ENCODE measurements around the gene GPHN. TPM values are rescaled to one million over a fixed set of nuclear protein-coding genes. Genes with fewer than 3 reads are reported as not detected.

The GPHN gene
- total and polyA plus RNA-seq, 2 donors (not counting 3 experiments of a cell fraction or from before 2014, with no cell fraction given), result 5.1 to 23.2 TPM

DNA sequence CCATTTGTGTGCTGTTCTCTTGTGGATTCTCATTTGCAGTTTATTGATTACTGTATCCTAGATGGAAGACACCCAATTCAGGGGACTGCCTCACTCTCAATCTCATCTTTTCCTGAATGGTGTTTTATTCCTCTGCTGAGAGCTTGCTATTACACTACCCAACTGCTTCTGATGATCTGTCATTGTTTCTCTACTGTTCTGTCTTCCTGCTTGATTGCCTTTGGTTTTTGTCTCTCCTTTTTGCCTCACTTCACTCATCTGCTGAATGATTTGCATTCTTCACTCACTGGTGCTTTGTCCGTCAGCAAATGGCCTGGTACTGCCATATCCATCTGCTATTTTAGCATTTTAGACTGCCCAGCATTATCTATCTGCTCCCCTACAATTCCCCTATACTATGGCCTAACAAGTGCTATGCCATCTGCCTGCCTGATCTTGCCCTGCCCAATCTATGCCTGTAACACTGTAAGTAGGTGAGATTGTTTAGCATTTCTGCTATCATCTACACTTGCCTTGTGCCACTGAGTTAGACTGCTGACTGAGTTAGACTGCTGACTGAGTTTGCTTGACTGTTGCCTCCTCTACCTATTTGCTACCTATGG is 335.1 kb downstream of the GPHN start:
- Histone ChIP-seq H3K27ac (ENCODE audit: insufficient read depth, low read depth, low read length) (no peak overlapping the region), H4K20me1 (replicated peaks; ENCODE audit: control insufficient read depth, extremely low read depth, insufficient read depth, low read length) (no peaks in the 10 kb centered on the region), H3K9ac (replicated peaks; ENCODE audit: extremely low read depth, insufficient read depth, low read length) (no peak overlapping the region), H3K79me2 (ENCODE audit: control insufficient read depth, insufficient read depth, low read length) (no peaks in the 10 kb centered on the region), H3K36me3 (ENCODE audit: control insufficient read depth in 2 of 2, extremely low read depth in 1 of 2, insufficient read depth in 2 of 2, low read length in 2 of 2) (no peaks in the 10 kb centered on the region), H2AFZ (ENCODE audit: low read depth, low read length) (no peak overlapping the region), H3K4me1 (ENCODE audit: control insufficient read depth, extremely low read depth, insufficient read depth, low read length) (no peaks in the 10 kb centered on the region), H3K27me3 (ENCODE audit: control insufficient read depth in 2 of 2, insufficient read depth in 2 of 2, low read length in 2 of 2) (no peaks in the 10 kb centered on the region), H3K9me3 (replicated peaks; ENCODE audit: control insufficient read depth, insufficient read depth, low read length) (no peaks in the 10 kb centered on the region), H3K4me2 (ENCODE audit: insufficient read depth, low read length) (no peak overlapping the region), H3K9me1 (replicated peaks; ENCODE audit: control insufficient read depth, extremely low read depth, insufficient read depth, low read length) (no peaks in the 10 kb centered on the region), H3K4me3 (replicated peaks in 1 of 3; ENCODE audit: insufficient read depth in 1 of 3, low read depth in 1 of 3, low read length in 3 of 3) (no peak overlapping the region)
- ChIA-PET CTCF (no interaction called here), POLR2A (no interaction called here)
- intact Hi-C loops (cut with micrococcal nuclease) (no loop called here), dilution Hi-C loops (cut with MboI; ENCODE audit: extremely low pct_ligation_motif_present, low sequenced_read_pairs) (no loop called here)
- TF ChIP-seq MAX (IDR thresholded peaks at IDR 0.05; ENCODE audit: insufficient read depth, insufficient read length) (no peak), FOS (IDR thresholded peaks at IDR 0.05; ENCODE audit: borderline replicate concordance, insufficient read depth, low read length) (no peak), MYC (IDR thresholded peaks at IDR 0.05; ENCODE audit: low read depth, low read length) (no peak), GATA2 (IDR thresholded peaks at IDR 0.05; ENCODE audit: insufficient read depth, insufficient read length, low read depth, low read length) (no peak)
- DNase-seq (ENCODE audit: low read depth, low spot score) (no peak), FAIRE-seq (no peak)
- no TSS peak for BruUV-seq (replicated peaks)

DNA sequence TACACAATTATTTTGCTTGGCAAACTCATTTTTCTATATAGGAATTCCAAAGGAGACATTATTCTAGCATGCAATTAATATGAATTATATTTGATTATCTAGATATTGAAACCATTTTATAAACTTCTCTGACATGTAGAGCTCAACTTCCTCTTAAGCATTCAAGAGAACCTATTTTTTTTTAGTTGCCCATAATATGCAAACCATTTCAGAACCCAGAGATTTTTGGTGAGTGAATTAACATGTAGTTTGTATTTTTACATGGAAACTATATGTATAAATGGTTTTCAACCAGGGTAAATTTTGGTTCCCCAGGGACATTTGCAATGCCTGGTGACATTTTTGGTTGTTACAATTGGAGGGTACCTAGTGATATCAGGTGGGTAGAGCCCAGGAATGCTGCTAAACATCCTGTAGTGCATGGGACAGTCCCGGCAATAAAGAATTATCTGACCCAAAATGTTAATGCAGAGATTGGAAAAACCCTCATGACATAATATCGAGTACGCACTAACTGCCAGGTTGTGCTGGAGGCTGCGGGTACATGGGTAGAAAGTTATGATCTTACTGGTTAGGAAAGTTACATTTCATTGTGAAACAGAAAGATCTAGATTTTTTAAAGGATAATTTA is 342.4 kb downstream of the GPHN start:
- H2AFZ ChIP-seq (ENCODE audit: low read depth, low read length), result no peak overlapping the region
- CTCF ChIA-PET, result interaction anchor here (1.1 kb wide), 1 partner anchor 157 kb away, joined by 4 read pairs; no protein-coding TSS in a partner anchor
- no peaks in the 10 kb centered on the region for H3K4me1 ChIP-seq (ENCODE audit: control insufficient read depth, extremely low read depth, insufficient read depth, low read length)
- POLR2A ChIA-PET, result no interaction called here
- dilution Hi-C loops (cut with MboI; ENCODE audit: extremely low pct_ligation_motif_present, low sequenced_read_pairs), result no loop called here
- no peaks in the 10 kb centered on the region for H3K79me2 ChIP-seq (ENCODE audit: control insufficient read depth, insufficient read depth, low read length)
- H3K9me1 ChIP-seq (replicated peaks; ENCODE audit: control insufficient read depth, extremely low read depth, insufficient read depth, low read length), result no peaks in the 10 kb centered on the region
- intact Hi-C loops (cut with micrococcal nuclease), result no loop called here
- H3K36me3 ChIP-seq (ENCODE audit: control insufficient read depth in 2 of 2, extremely low read depth in 1 of 2, insufficient read depth in 2 of 2, low read length in 2 of 2), result no peaks in the 10 kb centered on the region
- no peaks in the 10 kb centered on the region for H3K27me3 ChIP-seq (ENCODE audit: control insufficient read depth in 2 of 2, insufficient read depth in 2 of 2, low read length in 2 of 2)
- DNase-seq (ENCODE audit: low read depth, low spot score) (no peak), FAIRE-seq (no peak)
- no peak overlapping the region for H3K27ac ChIP-seq (ENCODE audit: insufficient read depth, low read depth, low read length)
- H3K4me3 ChIP-seq (replicated peaks in 1 of 3; ENCODE audit: insufficient read depth in 1 of 3, low read depth in 1 of 3, low read length in 3 of 3), result no peak overlapping the region
- no peak overlapping the region for H3K4me2 ChIP-seq (ENCODE audit: insufficient read depth, low read length)
- TF ChIP-seq GATA2 (IDR thresholded peaks at IDR 0.05; ENCODE audit: insufficient read depth, insufficient read length, low read depth, low read length), result no peak
- TF ChIP-seq CTCF (IDR thresholded peaks at IDR 0.05; ENCODE audit: extremely low read depth in 1 of 2, insufficient read depth in 1 of 2, low read depth in 1 of 2, low read length in 2 of 2), result no peak
- no peaks in the 10 kb centered on the region for H4K20me1 ChIP-seq (replicated peaks; ENCODE audit: control insufficient read depth, extremely low read depth, insufficient read depth, low read length)
- H3K9me3 ChIP-seq (replicated peaks; ENCODE audit: control insufficient read depth, insufficient read depth, low read length), result no peaks in the 10 kb centered on the region
- H3K9ac ChIP-seq (replicated peaks; ENCODE audit: extremely low read depth, insufficient read depth, low read length), result no peak overlapping the region
- no TSS peak for BruUV-seq (replicated peaks)
